MCF 10A (cell line): ENCODE measurements around the gene PCSK5. TPM values are rescaled to one million over a fixed set of nuclear protein-coding genes. Genes with fewer than 3 reads are reported as not detected.

Source experiments
- BruUV-seq: library from RNA; stranded (reverse); fragments of 400-500 nt; replicated peaks from 2 replicates; lab custom pipeline; 2021; lab: Mats Ljungman, UMichigan
- CTCF ChIA-PET: fragments of 300-600 bp; sonication (Branson Sonifier 250); formaldehyde crosslinking; extraction: SDS; loops from one replicate; lab custom pipeline; 2021; ENCODE audit warnings: antibody characterized with exemption, inconsistent platforms; lab: Yijun Ruan, JAX
- POLR2A ChIA-PET: fragments of 300-600, 350-650 bp; sonication (Branson Sonifier 250); formaldehyde crosslinking; extraction: SDS; loops from one replicate; lab custom pipeline; 2020; ENCODE audit warnings: antibody characterized with exemption, inconsistent platforms; lab: Yijun Ruan, JAX
- DNase-seq: peaks from one replicate; pipeline ENCODE4 v3.0.0-alpha.2; 2018; ENCODE audit not compliant: unreplicated experiment
- H3K27ac Mint-ChIP-seq: one replicate; pipeline ENCODE4 v1.8.0; 2022; ENCODE audit warnings: mild to moderate bottlenecking, low read depth, mixed read lengths; ENCODE audit not compliant: unreplicated experiment
- H3K27me3 Mint-ChIP-seq: one replicate; pipeline ENCODE4 v1.8.0; 2022; ENCODE audit warnings: mixed read lengths; ENCODE audit not compliant: insufficient read depth, unreplicated experiment
- H3K36me3 Mint-ChIP-seq: one replicate; pipeline ENCODE4 v1.8.0; 2022; ENCODE audit warnings: mild to moderate bottlenecking, moderate library complexity, mixed read lengths; ENCODE audit not compliant: insufficient read depth, unreplicated experiment
- H3K4me1 Mint-ChIP-seq: one replicate; pipeline ENCODE4 v1.8.0; 2022; ENCODE audit warnings: mixed read lengths; ENCODE audit not compliant: insufficient read depth, unreplicated experiment
- H3K4me3 Mint-ChIP-seq: one replicate; pipeline ENCODE4 v1.8.0; 2022; ENCODE audit warnings: mild to moderate bottlenecking, moderate library complexity, mixed read lengths; ENCODE audit not compliant: unreplicated experiment
- H3K9me3 Mint-ChIP-seq: one replicate; pipeline ENCODE4 v1.8.0; 2022; ENCODE audit warnings: mixed read lengths; ENCODE audit not compliant: unreplicated experiment
- CTCF ChIP-seq: fragments of 200-600 bp; IDR thresholded peaks from one replicate; pipeline ENCODE4 v1.8.0; 2022; ENCODE audit warnings: antibody characterized with exemption, mild to moderate bottlenecking; ENCODE audit not compliant: unreplicated experiment
- intact Hi-C: fragments of 100-400 bp; cut with micrococcal nuclease; formaldehyde crosslinking; loops from 2 replicates; pipeline ENCODE4 v1.14.1; 2022
- total RNA-seq: library from RNA; stranded (reverse); gene quantifications from 2 replicates; pipeline ENCODE4 v1.2.3, GENCODE V29; 2022

Gene PCSK5
- total RNA-seq, 1 experiment from 2014 or later = not detected

- H3K4me3 Mint-ChIP-seq = no peak overlapping the region
- no peak for DNase-seq
- no peaks in the 10 kb centered on the region for H3K27me3 Mint-ChIP-seq
- no peaks in the 10 kb centered on the region for H3K36me3 Mint-ChIP-seq
- TF ChIP-seq CTCF = no peak
- H3K27ac Mint-ChIP-seq = no peak overlapping the region
- intact Hi-C loops = no loop called here
- CTCF ChIA-PET = no interaction called here
- no TSS peak for BruUV-seq
- peaks cover 42% of the 10 kb centered on the region for H3K9me3 Mint-ChIP-seq
- POLR2A ChIA-PET = no interaction called here
- H3K4me1 Mint-ChIP-seq = no peaks in the 10 kb centered on the region
Measured at GRCh38 chr9:76020652-76021051, 130.2 kb downstream of the PCSK5 start.

- no TSS peak for BruUV-seq
- DNase-seq = no peak
- ChIA-PET CTCF (interaction anchor here (1.4 kb wide), 1 partner anchor 155 kb away, joined by 3 read pairs; no protein-coding TSS in a partner anchor), POLR2A (interaction anchor here (0.6 kb wide), 1 partner anchor 133 kb away, joined by 4 read pairs; no protein-coding TSS in a partner anchor)
- Mint-ChIP-seq H3K27me3 (no peaks in the 10 kb centered on the region), H3K27ac (no peak overlapping the region), H3K4me3 (no peak overlapping the region), H3K9me3 (peaks cover 36% of the 10 kb centered on the region), H3K4me1 (no peaks in the 10 kb centered on the region), H3K36me3 (no peaks in the 10 kb centered on the region)
- intact Hi-C loops = no loop called here
- TF ChIP-seq CTCF = no peak
Measured at GRCh38 chr9:76022317-76022716, 131.8 kb downstream of the PCSK5 start.

- intact Hi-C loops = no loop called here
- Mint-ChIP-seq H3K4me3 (no peak overlapping the region), H3K4me1 (no peaks in the 10 kb centered on the region), H3K9me3 (peaks cover 38% of the 10 kb centered on the region), H3K36me3 (no peaks in the 10 kb centered on the region), H3K27ac (no peak overlapping the region), H3K27me3 (no peaks in the 10 kb centered on the region)
- ChIA-PET CTCF (no interaction called here), POLR2A (no interaction called here)
- TF ChIP-seq CTCF = no peak
- DNase-seq = no peak
- no TSS peak for BruUV-seq
Measured at GRCh38 chr9:76023715-76024195, 133.3 kb downstream of the PCSK5 start.

- TF ChIP-seq CTCF = no peak
- Mint-ChIP-seq H3K4me3 (no peak overlapping the region), H3K4me1 (no peaks in the 10 kb centered on the region), H3K9me3 (peaks cover 36% of the 10 kb centered on the region), H3K36me3 (no peaks in the 10 kb centered on the region), H3K27ac (no peak overlapping the region), H3K27me3 (no peaks in the 10 kb centered on the region)
- POLR2A ChIA-PET = no interaction called here
- intact Hi-C loops = no loop called here
- CTCF ChIA-PET = no interaction called here
- no peak for DNase-seq
- no TSS peak for BruUV-seq
Measured at GRCh38 chr9:76025286-76025685, 134.8 kb downstream of the PCSK5 start.
